Stomach smooth muscle (tissue), 2 donors: Measurements from ENCODE around the gene LEFTY1.

Source experiments
- H3K27ac ChIP-seq: one replicate; pipeline ENCODE4 v1.7.0; 2013; ENCODE audit warnings: mild to moderate bottlenecking, low read length, inconsistent platforms
- H3K27me3 ChIP-seq, 2 donors: one replicate each; pipeline ENCODE4 v1.7.0; 2013; ENCODE audit warnings: low read length in 2 of 2; ENCODE audit not compliant: insufficient read depth in 2 of 2, control insufficient read depth in 1 of 2
- H3K36me3 ChIP-seq, 2 donors: one replicate each; pipeline ENCODE4 v1.7.0; 2013; ENCODE audit warnings: low read length in 2 of 2; ENCODE audit not compliant: control insufficient read depth in 2 of 2, insufficient read depth in 2 of 2
- H3K4me1 ChIP-seq: one replicate; pipeline ENCODE4 v1.7.0; 2013; ENCODE audit warnings: low read length; ENCODE audit not compliant: control insufficient read depth, insufficient read depth
- H3K4me3 ChIP-seq, 2 donors: one replicate each; pipeline ENCODE4 v1.7.0; 2013; ENCODE audit warnings: low read length in 2 of 2
- H3K9ac ChIP-seq, 2 donors: one replicate each; pipeline ENCODE4 v1.7.0; 2013; ENCODE audit warnings: low read length in 2 of 2, mild to moderate bottlenecking in 1 of 2
- H3K9me3 ChIP-seq, 2 donors: one replicate each; pipeline ENCODE4 v1.7.0; 2013; ENCODE audit warnings: low read length in 2 of 2; ENCODE audit not compliant: control insufficient read depth in 2 of 2
- donor health status: healthy.
- donor health status: Pancreatic carcinoma.

Gene LEFTY1

DNA sequence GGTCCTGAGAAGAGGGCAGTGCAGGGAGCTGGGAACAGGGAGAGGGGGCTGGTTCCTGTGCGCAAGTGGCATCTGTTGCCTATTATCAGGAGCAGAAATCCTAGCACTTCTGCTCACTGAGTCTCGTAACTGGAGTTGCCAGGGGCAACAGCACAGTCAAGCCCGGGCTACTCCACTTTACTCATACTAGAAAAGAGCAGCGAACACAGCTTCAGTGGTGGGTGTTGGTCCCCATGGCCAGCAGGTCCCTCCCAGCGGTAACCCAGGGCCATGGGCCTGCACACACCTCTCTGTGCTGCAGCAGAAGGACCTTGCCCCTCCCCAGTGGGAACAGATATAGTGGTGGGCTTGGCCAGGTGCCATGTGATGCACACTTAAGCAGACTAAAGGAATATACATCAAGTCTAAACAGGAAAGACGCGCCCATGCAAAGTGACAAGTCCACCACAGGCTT lies 26.6 kb upstream of the LEFTY1 start:
- Histone ChIP-seq H3K36me3 (peaks cover 9 to 12% of the 10 kb centered on the region in 2 donors), H3K9ac (no peak overlapping the region), H3K27ac (no peak overlapping the region), H3K4me1 (peaks cover 20% of the 10 kb centered on the region), H3K9me3 (no peaks in the 10 kb centered on the region), H3K27me3 (no peaks in the 10 kb centered on the region), H3K4me3 (no peak overlapping the region)

DNA sequence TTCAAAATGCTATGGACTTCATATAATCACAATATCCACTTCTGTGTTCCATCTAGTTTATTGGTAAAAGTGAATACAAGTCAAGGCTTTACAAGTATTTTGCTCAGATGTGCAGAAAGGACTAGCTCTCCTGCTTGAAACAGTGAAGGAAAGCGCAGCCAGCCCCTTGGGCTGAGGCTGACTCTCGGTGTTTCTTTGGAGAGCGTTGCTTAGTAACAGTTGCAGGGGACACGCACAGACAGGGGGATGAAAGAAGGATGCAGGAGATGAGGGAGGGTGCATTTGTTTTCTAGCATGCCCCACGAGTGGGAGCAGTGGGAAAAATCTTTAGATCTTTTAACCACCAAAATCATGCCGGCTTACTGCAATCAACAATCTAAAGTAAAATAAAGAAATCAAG lies 26.0 kb upstream of the LEFTY1 start:
- Histone ChIP-seq H3K9me3 (no peaks in the 10 kb centered on the region), H3K9ac (no peak overlapping the region), H3K36me3 (peaks cover 9 to 12% of the 10 kb centered on the region in 2 donors), H3K4me3 (no peak overlapping the region), H3K27me3 (no peaks in the 10 kb centered on the region), H3K27ac (no peak overlapping the region), H3K4me1 (peaks cover 16% of the 10 kb centered on the region)

DNA sequence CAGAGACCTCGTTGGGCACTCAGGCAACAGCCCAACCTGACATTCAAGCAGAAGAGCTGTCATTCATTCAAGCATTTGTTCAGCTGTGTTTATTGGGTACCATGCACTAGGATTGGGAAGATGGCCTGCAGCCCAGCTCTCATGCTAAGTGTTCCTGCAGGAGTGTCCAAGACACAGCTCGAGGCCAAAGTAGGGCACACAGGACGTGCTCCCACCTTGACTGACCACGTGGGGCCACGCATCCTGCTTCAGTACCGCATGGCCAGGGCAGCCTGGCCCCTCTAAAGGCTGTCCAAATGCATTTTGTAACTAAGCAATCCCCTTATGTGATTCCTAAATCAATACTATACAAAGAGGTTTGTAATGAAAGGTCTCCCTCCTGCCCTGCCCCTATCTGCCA lies 25.4 kb upstream of the LEFTY1 start:
- Histone ChIP-seq H3K4me1 (peaks cover 10% of the 10 kb centered on the region), H3K27ac (no peak overlapping the region), H3K27me3 (no peaks in the 10 kb centered on the region), H3K36me3 (peaks cover 9 to 12% of the 10 kb centered on the region in 2 donors), H3K9me3 (no peaks in the 10 kb centered on the region), H3K9ac (no peak overlapping the region), H3K4me3 (no peak overlapping the region)

DNA sequence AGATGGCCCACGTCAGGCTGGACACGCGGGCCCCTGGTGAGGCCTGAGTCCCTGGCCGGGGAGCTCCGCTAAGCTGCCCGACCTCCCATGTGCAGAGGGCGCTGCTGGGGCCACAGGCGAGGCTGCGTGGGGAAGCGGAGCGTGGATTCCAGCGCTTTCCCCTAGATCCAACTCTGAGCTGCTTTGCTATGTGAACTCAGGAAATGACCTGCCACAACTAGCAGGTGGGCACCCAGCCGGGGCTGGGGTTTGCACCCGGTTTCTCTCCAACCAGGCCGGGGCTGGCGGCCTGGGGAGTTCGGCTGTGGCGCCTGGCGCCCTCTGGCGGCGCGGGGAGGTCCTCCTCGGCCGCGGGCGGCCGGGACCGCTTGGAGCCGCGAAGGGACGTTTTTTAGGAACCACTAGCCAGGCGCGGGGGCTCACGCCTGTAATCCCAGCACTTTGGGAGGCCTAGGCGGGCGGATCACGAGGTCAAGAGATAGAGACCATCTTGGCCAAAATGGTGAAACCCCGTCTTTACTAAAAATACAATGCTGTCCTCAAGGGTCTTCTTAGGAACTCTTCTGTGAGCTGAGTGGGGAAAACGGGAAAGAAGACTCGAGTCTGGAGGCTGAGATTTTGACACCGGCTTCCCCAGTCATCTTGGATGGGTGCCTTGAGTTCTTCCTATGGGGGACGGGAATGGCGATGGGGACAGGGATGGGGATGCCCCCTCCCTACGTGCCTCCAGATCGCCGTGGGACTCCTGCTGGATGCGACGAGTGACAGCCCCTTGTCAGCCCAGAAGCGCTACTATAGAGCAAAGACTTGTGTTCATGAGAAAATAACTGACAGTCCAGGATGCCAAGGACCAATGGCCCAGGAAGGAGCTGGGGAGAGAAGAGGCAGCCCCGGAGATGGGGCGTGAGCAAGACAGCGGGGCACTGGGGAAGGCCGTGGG lies 22.5 kb upstream of the LEFTY1 start:
- Histone ChIP-seq H3K4me1 (peaks cover 10% of the 10 kb centered on the region), H3K27ac (no peak overlapping the region), H3K4me3 (peak overlapping the region in 1 of 2 donors; percentile 58), H3K9ac (peak overlapping the region; percentile 51 to 71), H3K27me3 (no peaks in the 10 kb centered on the region), H3K36me3 (peaks cover 2 to 3% of the 10 kb centered on the region in 2 donors), H3K9me3 (no peaks in the 10 kb centered on the region)

DNA sequence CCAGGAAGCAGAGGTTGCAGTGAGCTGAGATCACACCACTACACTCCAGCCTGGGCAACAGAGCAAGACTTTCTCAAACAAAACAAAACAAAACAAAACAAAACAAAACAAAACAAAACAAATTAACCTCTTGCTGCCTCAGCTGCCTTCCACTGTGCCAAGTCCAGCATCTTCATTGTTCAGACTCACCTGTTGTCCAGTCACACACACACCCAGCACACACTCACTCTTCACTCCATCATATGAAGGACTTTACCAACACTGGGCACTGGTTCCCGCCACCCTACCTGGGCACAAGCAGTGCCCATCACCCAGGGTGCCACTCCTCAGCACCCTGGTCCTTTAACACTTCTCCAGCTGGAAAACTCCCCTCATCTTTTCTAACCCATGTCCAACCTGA lies 20.5 kb upstream of the LEFTY1 start:
- H3K4me1 ChIP-seq: peaks cover 10% of the 10 kb centered on the region
- H3K4me3 ChIP-seq: no peak overlapping the region
- no peaks in the 10 kb centered on the region for H3K9me3 ChIP-seq
- no peak overlapping the region for H3K9ac ChIP-seq
- H3K36me3 ChIP-seq: no peaks in the 10 kb centered on the region
- no peak overlapping the region for H3K27ac ChIP-seq
- H3K27me3 ChIP-seq: no peaks in the 10 kb centered on the region

DNA sequence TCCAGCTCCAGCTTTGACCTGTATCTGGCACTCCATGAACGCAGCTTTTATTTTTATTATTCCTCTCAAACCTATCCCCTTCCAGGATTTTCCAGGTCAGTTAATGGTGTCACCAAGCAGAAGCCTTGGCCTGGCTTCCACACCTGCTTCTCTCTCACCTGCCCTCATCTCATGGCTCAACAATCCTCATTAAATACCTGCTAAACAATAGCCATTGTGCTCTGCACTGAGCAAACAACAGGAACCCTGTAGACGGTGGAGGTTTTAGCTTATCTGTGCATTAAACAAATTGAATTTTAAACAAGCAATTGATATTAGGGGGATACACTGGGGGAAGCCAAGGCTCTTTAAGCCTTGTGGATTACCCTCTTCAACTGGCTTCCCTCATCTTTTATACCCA lies 19.8 kb upstream of the LEFTY1 start:
- Histone ChIP-seq H3K27me3 (no peaks in the 10 kb centered on the region), H3K9ac (no peak overlapping the region), H3K4me3 (no peak overlapping the region), H3K9me3 (no peaks in the 10 kb centered on the region), H3K36me3 (no peaks in the 10 kb centered on the region), H3K4me1 (peaks cover 10% of the 10 kb centered on the region), H3K27ac (no peak overlapping the region)

DNA sequence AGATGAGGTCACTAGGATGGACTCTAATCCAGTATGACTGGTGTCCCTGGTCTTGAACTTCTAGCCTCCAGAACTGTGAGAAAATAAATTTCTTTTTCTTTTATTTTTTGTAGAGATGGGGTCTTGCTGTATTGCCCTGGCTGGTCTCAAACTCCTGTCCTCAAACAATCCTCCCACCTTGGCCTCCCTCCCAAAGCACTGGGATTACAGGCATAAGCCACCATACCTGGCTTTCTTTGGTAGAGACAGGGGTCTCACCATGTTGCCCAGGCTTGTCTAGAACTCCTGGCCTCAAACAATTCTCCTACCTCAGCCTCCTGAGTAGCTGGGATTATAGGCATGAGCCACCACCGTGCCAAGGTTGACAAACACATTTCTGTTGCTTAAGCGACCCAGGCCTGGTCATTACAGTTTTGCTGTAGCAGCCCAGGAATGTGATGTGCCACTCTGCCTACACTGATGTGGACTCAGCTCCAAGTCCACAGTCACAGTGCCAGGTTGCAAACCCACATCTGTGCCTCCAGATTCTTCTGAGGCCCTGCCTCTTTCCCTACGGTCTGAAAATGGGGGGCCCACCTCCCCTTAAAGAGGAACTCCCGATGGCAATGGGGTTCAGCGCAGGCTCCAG lies 19.2 kb upstream of the LEFTY1 start:
- H3K27me3 ChIP-seq: no peaks in the 10 kb centered on the region
- no peak overlapping the region for H3K9ac ChIP-seq
- H3K36me3 ChIP-seq: no peaks in the 10 kb centered on the region
- H3K4me1 ChIP-seq: peaks cover 10% of the 10 kb centered on the region
- no peaks in the 10 kb centered on the region for H3K9me3 ChIP-seq
- H3K27ac ChIP-seq: no peak overlapping the region
- no peak overlapping the region for H3K4me3 ChIP-seq

DNA sequence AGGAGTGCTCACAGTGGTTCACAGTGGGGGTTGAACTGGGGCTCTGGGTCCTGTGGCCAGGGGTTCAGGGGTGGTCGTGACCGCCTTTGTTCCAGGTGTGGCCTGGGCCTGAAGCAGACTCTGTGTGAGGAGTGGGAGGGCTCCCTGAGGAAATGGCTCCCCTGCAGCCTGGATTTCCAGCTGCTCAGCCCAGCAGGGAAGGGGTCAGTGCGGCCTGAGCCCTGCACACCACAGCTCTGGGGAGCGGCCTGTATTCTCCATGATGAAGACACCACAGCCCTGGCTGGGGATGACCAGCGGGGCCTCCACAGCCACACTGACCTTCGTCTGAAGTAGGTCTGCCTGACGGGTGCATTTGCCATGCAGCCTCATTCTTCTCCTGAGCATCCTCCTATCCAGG lies 18.4 kb upstream of the LEFTY1 start:
- Histone ChIP-seq H3K4me3 (no peak overlapping the region), H3K4me1 (peaks cover 10% of the 10 kb centered on the region), H3K27me3 (no peaks in the 10 kb centered on the region), H3K27ac (no peak overlapping the region), H3K9me3 (no peaks in the 10 kb centered on the region), H3K9ac (no peak overlapping the region), H3K36me3 (no peaks in the 10 kb centered on the region)

DNA sequence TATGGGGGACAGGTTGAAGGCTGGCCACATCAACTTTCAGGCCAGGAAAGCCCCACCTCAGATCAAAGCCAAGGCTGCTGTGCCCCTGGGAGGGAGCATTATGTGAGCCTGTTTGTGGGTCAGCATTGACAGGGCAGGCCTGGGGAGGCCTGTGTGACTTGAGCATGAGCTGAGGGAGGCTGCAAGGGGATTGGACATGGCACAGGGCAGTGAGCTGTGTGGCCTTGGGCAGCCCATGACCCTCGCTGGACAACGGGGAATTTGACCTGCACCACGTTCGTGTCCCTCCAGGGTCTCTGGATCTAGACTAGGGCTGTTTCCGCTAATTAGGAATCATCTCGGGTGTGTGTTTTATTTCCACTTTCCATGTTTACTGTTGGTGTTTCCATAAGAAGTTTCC lies 17.5 kb upstream of the LEFTY1 start:
- Histone ChIP-seq H3K36me3 (no peaks in the 10 kb centered on the region), H3K27ac (no peak overlapping the region), H3K27me3 (no peaks in the 10 kb centered on the region), H3K9ac (no peak overlapping the region), H3K4me1 (peaks cover 6% of the 10 kb centered on the region), H3K9me3 (no peaks in the 10 kb centered on the region), H3K4me3 (no peak overlapping the region)

DNA sequence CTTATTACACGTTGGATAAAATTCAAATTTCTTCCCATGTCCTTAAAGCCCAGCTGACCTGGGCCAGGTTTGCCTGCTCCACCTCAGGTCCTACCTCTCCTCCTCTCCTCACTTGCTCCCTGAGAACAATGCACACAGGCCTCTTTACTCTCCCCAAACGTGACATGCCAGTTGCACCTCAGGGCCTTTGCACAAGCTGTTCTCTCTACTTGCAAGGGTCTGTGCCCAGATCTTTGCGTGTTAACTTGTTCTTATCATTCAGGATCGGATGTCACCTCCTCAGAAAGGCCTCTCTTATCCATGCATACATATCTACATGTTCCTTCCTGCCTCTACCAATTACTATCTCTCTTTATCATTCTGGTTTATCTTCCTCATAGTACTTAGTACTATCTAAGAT lies 14.7 kb upstream of the LEFTY1 start:
- Histone ChIP-seq H3K9me3 (no peaks in the 10 kb centered on the region), H3K9ac (no peak overlapping the region), H3K27ac (no peak overlapping the region), H3K27me3 (no peaks in the 10 kb centered on the region), H3K4me3 (no peak overlapping the region), H3K36me3 (no peaks in the 10 kb centered on the region), H3K4me1 (no peaks in the 10 kb centered on the region)
